Activated naive CD4-positive, alpha-beta T cell treated with Interleukin-2 at 50 U/mL for 16 hours (primary cell): ENCODE data around the gene GDPD5.

ENCODE experiments used
- DNase-seq: peaks from one replicate; pipeline ENCODE4 v3.0.0-alpha.2; 2020

Gene GDPD5

GRCh38 chr11:75510723-75511019, 15.1 kb downstream of the GDPD5 start:
- DNase-seq, result no peak

GRCh38 chr11:75510004-75510722, 15.6 kb downstream of the GDPD5 start:
- DNase-seq, result no peak

GRCh38 chr11:75509020-75509720, 16.6 kb downstream of the GDPD5 start:
- DNase-seq, result no peak

GRCh38 chr11:75508051-75508561, 17.6 kb downstream of the GDPD5 start:
- DNase-seq, result peak; percentile 47

GRCh38 chr11:75507571-75507970, 18.2 kb downstream of the GDPD5 start:
- no peak for DNase-seq

GRCh38 chr11:75506827-75507226, 18.9 kb downstream of the GDPD5 start:
- no peak for DNase-seq

- DNase-seq, result no peak
Measured at GRCh38 chr11:75505916-75506692, 19.6 kb downstream of the GDPD5 start.

GRCh38 chr11:75504501-75504900, 21.2 kb downstream of the GDPD5 start:
- DNase-seq, result no peak

- DNase-seq, result no peak
Measured at GRCh38 chr11:75503531-75504099, 22.1 kb downstream of the GDPD5 start.

GRCh38 chr11:75502138-75502537, 23.6 kb downstream of the GDPD5 start:
- DNase-seq, result no peak

- no peak for DNase-seq
Measured at GRCh38 chr11:75500742-75501141, 25.0 kb downstream of the GDPD5 start.

- DNase-seq, result no peak
Measured at GRCh38 chr11:75499423-75500190, 26.1 kb downstream of the GDPD5 start.

GRCh38 chr11:75498556-75499255, 27.0 kb downstream of the GDPD5 start:
- DNase-seq, result no peak

- no peak for DNase-seq
Measured at GRCh38 chr11:75497788-75498409, 27.8 kb downstream of the GDPD5 start.

- DNase-seq, result no peak
Measured at GRCh38 chr11:75496305-75496752, 29.4 kb downstream of the GDPD5 start.

GRCh38 chr11:75495749-75496304, 29.9 kb downstream of the GDPD5 start:
- DNase-seq, result no peak

- no peak for DNase-seq
Measured at GRCh38 chr11:75493626-75494025, 32.1 kb downstream of the GDPD5 start.

GRCh38 chr11:75492181-75492820, 33.4 kb downstream of the GDPD5 start:
- peak; percentile 64 for DNase-seq

- no peak for DNase-seq
Measured at GRCh38 chr11:75491465-75491864, 34.3 kb downstream of the GDPD5 start.
